GM19324 (cell line): Measurements from ENCODE around the gene SCMH1.

ENCODE experiments used
- ATAC-seq: cut with Tn5 transposase; IDR thresholded peaks from one replicate; pipeline ENCODE4 v1.9.1; 2021; ENCODE audit warnings: mild to moderate bottlenecking, moderate library complexity; ENCODE audit not compliant: unreplicated experiment, low FRiP score

The SCMH1 gene

GRCh38 chr1:41014871-41015270 is 227.2 kb downstream of the SCMH1 start:
- ATAC-seq: no peak

- ATAC-seq: no peak
Measured at GRCh38 chr1:41013796-41014195, 228.3 kb downstream of the SCMH1 start.

- no peak for ATAC-seq
Measured at GRCh38 chr1:41013024-41013423, 229.1 kb downstream of the SCMH1 start.

- ATAC-seq: no peak
Measured at GRCh38 chr1:41010345-41010744, 231.8 kb downstream of the SCMH1 start.

GRCh38 chr1:41009466-41009865 is 232.6 kb downstream of the SCMH1 start:
- no peak for ATAC-seq

- ATAC-seq: no peak
Measured at GRCh38 chr1:41006942-41007865, 234.9 kb downstream of the SCMH1 start.

- no peak for ATAC-seq
Measured at GRCh38 chr1:41005876-41006275, 236.2 kb downstream of the SCMH1 start.

- ATAC-seq: peak; percentile 92
Measured at GRCh38 chr1:41003640-41004220, 238.4 kb downstream of the SCMH1 start.

- ATAC-seq: no peak
Measured at GRCh38 chr1:41003127-41003639, 238.9 kb downstream of the SCMH1 start.

- ATAC-seq: no peak
Measured at GRCh38 chr1:40998668-40999067, 243.4 kb downstream of the SCMH1 start.

GRCh38 chr1:40997096-40997495 is 245.0 kb downstream of the SCMH1 start:
- no peak for ATAC-seq

GRCh38 chr1:40989066-40989465 is 253.0 kb downstream of the SCMH1 start:
- ATAC-seq: no peak

- ATAC-seq: no peak
Measured at GRCh38 chr1:40988280-40988679, 253.8 kb downstream of the SCMH1 start.

- ATAC-seq: no peak
Measured at GRCh38 chr1:40987439-40988276, 254.4 kb downstream of the SCMH1 start.

- no peak for ATAC-seq
Measured at GRCh38 chr1:40986956-40987355, 255.2 kb downstream of the SCMH1 start.

GRCh38 chr1:40986328-40986783 is 255.8 kb downstream of the SCMH1 start:
- ATAC-seq: no peak

- ATAC-seq: no peak
Measured at GRCh38 chr1:40985875-40986274, 256.2 kb downstream of the SCMH1 start.

GRCh38 chr1:40985161-40985560 is 256.9 kb downstream of the SCMH1 start:
- no peak for ATAC-seq

GRCh38 chr1:40984531-40984930 is 257.6 kb downstream of the SCMH1 start:
- ATAC-seq: no peak

GRCh38 chr1:40984066-40984465 is 258.0 kb downstream of the SCMH1 start:
- no peak for ATAC-seq

- no peak for ATAC-seq
Measured at GRCh38 chr1:40983286-40983685, 258.8 kb downstream of the SCMH1 start.
